Head of caudate nucleus (tissue), 42 donors: ENCODE measurements around the gene TMEM201.
A peak's percentile ranks its signal among the peaks of the same experiment; 100 is the strongest.
"Not testable (repeated sequence)": the region's sequence is repeated elsewhere in the genome, so short reads cannot be mapped to it uniquely, and the experiment has no call there.

Experiments
- DNase-seq, 42 donors: peaks; one replicate each; pipeline versions ENCODE4 v3.0.0 to v3.0.0-alpha.2; 2020 to 2021; ENCODE audit warnings: mixed read lengths in 7 of 42
- intact Hi-C: fragments of 100-400 bp; cut with DNase I; formaldehyde crosslinking; loops from one replicate; pipeline ENCODE4 v1.15.0; 2022

TMEM201 gene

GRCh38 chr1:9588551-9589143, at the start of gene TMEM201:
Gene TMEM201, plus strand, starts transcription at chr1:9588911. Its CDS starts 20 bp downstream, at chr1:9588931.
- intact Hi-C loops = no loop called here

GRCh38 chr1:9539165-9539828, 49.4 kb upstream of the TMEM201 start, which contains the start of gene SLC25A33:
Gene SLC25A33, plus strand, starts transcription at chr1:9539465. Its CDS starts 227 bp downstream, at chr1:9539692.
- DNase-seq = peak; percentile 97 to 100 (median 99)
- intact Hi-C loops = no loop called here

More at GRCh38 chr1:9588551-9589143, at the start of gene TMEM201:
- peak; percentile 79 to 97 (median 94) for DNase-seq

GRCh38 chr1:9539829-9540550, 48.7 kb upstream of the TMEM201 start:
- intact Hi-C loops = no loop called here
- DNase-seq = peak in 37 of 42 donors; percentile 17 to 73 (median 42)

GRCh38 chr1:9542430-9542829, 46.3 kb upstream of the TMEM201 start:
- peak in 4 of 42 donors; percentile 26 to 62 (median 34) for DNase-seq
- intact Hi-C loops = no loop called here

GRCh38 chr1:9544926-9545325, 43.8 kb upstream of the TMEM201 start:
- intact Hi-C loops = no loop called here
- peak in 1 of 42 donors; percentile 6 for DNase-seq

- intact Hi-C loops = no loop called here
- no peak for DNase-seq
Observed at GRCh38 chr1:9549955-9550546, 38.7 kb upstream of the TMEM201 start.

GRCh38 chr1:9551984-9552383, 36.7 kb upstream of the TMEM201 start:
- DNase-seq = peak in 1 of 42 donors; percentile 5
- intact Hi-C loops = no loop called here

- peak in 1 of 42 donors; percentile 9 for DNase-seq
- intact Hi-C loops = no loop called here
Observed at GRCh38 chr1:9553736-9554144, 35.0 kb upstream of the TMEM201 start.

GRCh38 chr1:9555942-9556341, 32.8 kb upstream of the TMEM201 start:
- DNase-seq = no peak
- intact Hi-C loops = no loop called here

- intact Hi-C loops = no loop called here
- DNase-seq = no peak
Observed at GRCh38 chr1:9557624-9558023, 31.1 kb upstream of the TMEM201 start.

- intact Hi-C loops = no loop called here
- DNase-seq = peak in 1 of 42 donors; percentile 25
Observed at GRCh38 chr1:9558271-9558945, 30.3 kb upstream of the TMEM201 start.

GRCh38 chr1:9558946-9559545, 29.7 kb upstream of the TMEM201 start:
- intact Hi-C loops = no loop called here
- DNase-seq = peak in 1 of 42 donors; percentile 0

GRCh38 chr1:9559673-9560072, 29.0 kb upstream of the TMEM201 start:
- no peak for DNase-seq
- intact Hi-C loops = no loop called here

GRCh38 chr1:9560090-9560489, 28.6 kb upstream of the TMEM201 start:
- DNase-seq, intact Hi-C loops: not testable (repeated sequence)

- peak in 20 of 42 donors; percentile 11 to 80 (median 50) for DNase-seq
- intact Hi-C loops = no loop called here
Observed at GRCh38 chr1:9561429-9561828, 27.3 kb upstream of the TMEM201 start.

GRCh38 chr1:9569267-9569666, 19.4 kb upstream of the TMEM201 start:
- no peak for DNase-seq
- intact Hi-C loops = no loop called here

GRCh38 chr1:9570886-9571529, 17.7 kb upstream of the TMEM201 start:
- intact Hi-C loops, DNase-seq: not testable (repeated sequence)

GRCh38 chr1:9573723-9574122, 15.0 kb upstream of the TMEM201 start:
- DNase-seq = peak in 3 of 42 donors; percentile 4 to 20 (median 19)
- intact Hi-C loops = no loop called here
